Panc1 (cell line): Measurements from ENCODE around the gene MED12L. TPM values are rescaled to one million over a fixed set of nuclear protein-coding genes. Genes with fewer than 3 reads are reported as not detected.

Experiments
- ATAC-seq: fragments of 200-7000 bp; cut with Tn5 transposase; 2 replicates; pipeline ENCODE4 v1.9.1; 2020; ENCODE audit warnings: mild to moderate bottlenecking, moderate library complexity
- BruUV-seq: library from RNA; stranded (reverse); fragments of 400-500 nt; replicated peaks from 2 replicates; lab custom pipeline; 2021; lab: Mats Ljungman, UMichigan
- CTCF ChIA-PET: fragments of 300-600 bp; sonication (Branson Sonifier 250); formaldehyde crosslinking; loops from one replicate; lab custom pipeline; 2022; ENCODE audit warnings: antibody characterized with exemption; lab: Charles Lee
- POLR2A ChIA-PET: fragments of 300-600 bp; sonication (Branson Sonifier 250); formaldehyde crosslinking; loops from one replicate; lab custom pipeline; 2022; ENCODE audit warnings: antibody characterized with exemption; lab: Charles Lee
- DNase-seq: peaks from one replicate; pipeline ENCODE4 v3.0.0-alpha.2; 2010; ENCODE audit warnings: low read depth, low spot score
- H3K27ac ChIP-seq: 2 replicates; pipeline ENCODE4 v1.5.1; 2011; ENCODE audit warnings: mild to moderate bottlenecking, low read length, inconsistent platforms
- H3K27me3 ChIP-seq: fragments of 200-500 bp; sonication (Bioruptor generic); 2 replicates; pipeline ENCODE4 v1.6.0; 2014; ENCODE audit warnings: low read length, inconsistent platforms; ENCODE audit not compliant: control insufficient read depth, insufficient read depth
- H3K36me3 ChIP-seq: fragments of 200-500 bp; sonication (Bioruptor generic); 2 replicates; pipeline ENCODE4 v1.5.1; 2014; ENCODE audit warnings: inconsistent platforms, mild to moderate bottlenecking, low read length, moderate library complexity; ENCODE audit not compliant: control insufficient read depth, insufficient read depth
- H3K4me1 ChIP-seq: 2 replicates; pipeline ENCODE4 v1.5.1; 2011; ENCODE audit warnings: inconsistent platforms, mild to moderate bottlenecking, low read length, moderate library complexity; ENCODE audit not compliant: control insufficient read depth, insufficient read depth
- H3K4me3 ChIP-seq, 2 experiments: 2 replicates each; pipeline ENCODE4 v1.5.1; 2011 to 2012; ENCODE audit warnings: low read depth in 2 of 2, low read length in 2 of 2, mild to moderate bottlenecking in 2 of 2, inconsistent platforms in 1 of 2, moderate library complexity in 1 of 2
- H3K9me3 ChIP-seq: fragments of 200-500 bp; sonication (Bioruptor generic); 2 replicates; pipeline ENCODE4 v1.5.1; 2014; ENCODE audit warnings: low read depth, mild to moderate bottlenecking, inconsistent platforms, low read length, moderate library complexity; ENCODE audit not compliant: control insufficient read depth, insufficient read depth
- CTCF ChIP-seq: fragments of 450-650 bp; IDR thresholded peaks from 2 replicates; pipeline ENCODE4 v1.5.1; 2017; ENCODE audit warnings: mild to moderate bottlenecking
- POLR2AphosphoS5 ChIP-seq: IDR thresholded peaks from 2 replicates; pipeline ENCODE4 v1.6.1; 2012; ENCODE audit warnings: mild to moderate bottlenecking, low read depth, low read length, moderate library complexity
- REST ChIP-seq, 2 experiments: IDR thresholded peaks; 2 replicates each; pipeline ENCODE4 v1.6.1; 2011 to 2012; ENCODE audit warnings: low read depth in 2 of 2, control low read depth in 1 of 2, low read length in 1 of 2, mild to moderate bottlenecking in 1 of 2, moderate library complexity in 1 of 2; ENCODE audit not compliant: insufficient read depth in 1 of 2
- SIN3A ChIP-seq: IDR thresholded peaks from 2 replicates; pipeline ENCODE4 v1.6.1; 2012; ENCODE audit warnings: low read depth, mild to moderate bottlenecking, low read length, moderate library complexity, borderline replicate concordance; ENCODE audit not compliant: insufficient read depth
- TCF7L2 ChIP-seq: IDR thresholded peaks from 2 replicates; pipeline ENCODE4 v1.6.1; 2011; ENCODE audit warnings: mild to moderate bottlenecking, low read depth, low read length, inconsistent platforms
- in situ Hi-C: cut with HindIII; loops from 2 replicates; pipeline ENCODE4 v1.10.0; 2016; ENCODE audit warnings: low sequenced_read_pairs, low pct_unique_long_range_greater_than_20kb
- intact Hi-C: fragments of 100-400 bp; cut with micrococcal nuclease; formaldehyde crosslinking; loops from one replicate; pipeline ENCODE4 v1.10.0; 2022; ENCODE audit not compliant: unreplicated experiment
- total RNA-seq: library from RNA; stranded (reverse); gene quantifications from one replicate; pipeline ENCODE4 v1.2.1, GENCODE V29; 2021; ENCODE audit not compliant: unreplicated experiment

Gene MED12L
- total RNA-seq, 1 experiment from 2014 or later: 2.8 TPM

- Histone ChIP-seq H3K9me3 (no peaks in the 10 kb centered on the region), H3K27me3 (peaks cover 15% of the 10 kb centered on the region), H3K4me1 (no peaks in the 10 kb centered on the region; the same call in 1 of the 2 replicates), H3K27ac (no peak overlapping the region), H3K36me3 (no peaks in the 10 kb centered on the region; the same call in 1 of the 2 replicates), H3K4me3 (no peak overlapping the region)
- no TSS peak for BruUV-seq
- ATAC-seq (no peak), DNase-seq (no peak)
- intact Hi-C loops (loop anchor here (10.0 kb wide), 1 partner anchor 363 kb away; no protein-coding TSS in a partner anchor), in situ Hi-C loops (no loop called here)
- ChIA-PET CTCF (no interaction called here), POLR2A (interaction anchor here (0.6 kb wide), 1 partner anchor 41 kb away, joined by 3 read pairs; no protein-coding TSS in a partner anchor)
- TF ChIP-seq CTCF (no peak), TCF7L2 (no peak), POLR2AphosphoS5 (no peak), SIN3A (no peak), REST (IDR thresholded peaks at IDR 0.05; ENCODE audit: insufficient read depth in 1 of 2, low read depth in 2 of 2, low read length in 1 of 2) (no peak)
Measured at GRCh38 chr3:151087648-151088047, 2.2 kb downstream of the MED12L start.

GRCh38 chr3:151091685-151092345, 6.4 kb downstream of the MED12L start:
- ChIA-PET CTCF (no interaction called here), POLR2A (no interaction called here)
- TF ChIP-seq SIN3A (no peak), TCF7L2 (no peak), POLR2AphosphoS5 (no peak), REST (IDR thresholded peaks at IDR 0.05; ENCODE audit: insufficient read depth in 1 of 2, low read depth in 2 of 2, low read length in 1 of 2) (no peak), CTCF (no peak)
- DNase-seq (no peak), ATAC-seq (no peak)
- Histone ChIP-seq H3K36me3 (no peaks in the 10 kb centered on the region), H3K9me3 (no peaks in the 10 kb centered on the region), H3K4me3 (no peak overlapping the region), H3K27ac (no peak overlapping the region), H3K4me1 (no peaks in the 10 kb centered on the region), H3K27me3 (no peaks in the 10 kb centered on the region)
- no TSS peak for BruUV-seq
- in situ Hi-C loops: no loop called here
- intact Hi-C loops: no loop called here
